NCI-H69 (cell line): Measurements from ENCODE around the gene FYCO1.

ENCODE experiments used
- DNase-seq: peaks from one replicate; lab custom pipeline; 2025; lab: John Stamatoyannopoulos, UW

FYCO1 gene

DNA sequence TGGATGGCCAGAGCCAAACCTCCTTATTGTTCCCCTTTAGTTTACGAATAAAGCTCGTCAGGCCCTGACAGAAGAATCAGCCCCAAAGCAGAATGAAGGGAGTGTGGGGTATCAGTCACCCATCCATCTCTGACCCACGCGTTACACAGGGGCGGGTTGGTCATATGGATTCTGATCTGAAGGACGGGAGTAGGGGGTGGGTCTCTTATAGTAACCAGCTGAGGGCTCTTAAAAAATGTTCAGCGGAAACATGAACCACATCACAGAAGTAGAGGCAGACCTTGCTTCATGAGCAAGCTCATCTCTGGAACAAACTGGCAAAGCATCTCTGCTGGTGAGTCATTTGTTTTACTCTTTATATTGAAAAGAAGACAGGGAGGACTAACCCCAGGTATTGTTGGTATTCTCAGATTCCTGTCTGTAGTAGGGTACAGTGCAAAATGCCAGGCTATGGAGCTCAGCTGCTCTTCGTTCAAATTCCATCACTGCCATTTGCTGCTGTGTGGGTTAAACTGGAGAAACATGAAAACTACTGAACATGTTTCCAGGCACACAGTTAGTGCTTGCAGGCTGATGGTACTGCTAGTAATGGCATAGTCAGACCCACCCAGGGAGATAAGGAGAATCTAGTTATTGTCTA lies 52.3 kb downstream of the FYCO1 start, which contains the start of gene CXCR6:
TSS of gene CXCR6 (plus strand) at position 258 of the 640 bp plus-strand sequence. CDS start 3,018 bp downstream, outside the sequence.
- no peak for DNase-seq

DNA sequence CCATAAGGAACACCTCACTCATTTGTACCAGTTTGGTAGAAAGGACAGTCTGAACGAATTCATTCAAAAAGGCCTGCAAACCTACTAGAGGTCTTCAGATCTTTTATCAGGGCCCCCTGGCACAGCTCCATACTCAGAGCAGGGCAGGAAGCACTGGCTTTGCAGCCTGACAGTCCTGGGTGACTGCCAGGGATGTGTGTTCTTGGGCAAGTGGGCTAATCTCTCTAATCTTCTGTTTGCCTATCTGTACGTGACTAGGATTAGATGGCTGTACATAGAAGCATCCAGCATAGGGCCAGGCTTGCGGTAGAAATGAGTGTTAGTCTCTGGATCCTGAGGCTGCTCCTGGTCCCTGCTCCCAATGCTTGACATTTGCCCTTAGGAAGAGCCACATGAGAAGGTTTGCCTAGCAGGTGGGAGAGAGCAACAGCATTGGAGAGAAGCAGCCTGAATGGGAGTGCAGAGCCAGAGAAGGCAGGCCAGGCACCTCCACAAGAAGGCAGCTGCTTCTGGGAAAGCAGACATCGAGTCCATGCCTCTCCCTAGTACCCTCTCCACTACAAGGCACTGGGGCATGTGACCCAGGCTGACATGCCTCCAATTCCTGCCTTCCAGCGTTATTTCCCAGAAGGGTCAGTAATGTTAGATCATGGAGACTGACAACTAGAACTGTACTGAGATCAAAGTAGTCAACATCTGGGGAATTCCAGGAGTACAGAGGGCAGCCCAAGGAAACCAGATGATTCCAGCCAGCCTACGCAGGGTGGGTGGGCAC lies 53.4 kb downstream of the FYCO1 start:
- no peak for DNase-seq

DNA sequence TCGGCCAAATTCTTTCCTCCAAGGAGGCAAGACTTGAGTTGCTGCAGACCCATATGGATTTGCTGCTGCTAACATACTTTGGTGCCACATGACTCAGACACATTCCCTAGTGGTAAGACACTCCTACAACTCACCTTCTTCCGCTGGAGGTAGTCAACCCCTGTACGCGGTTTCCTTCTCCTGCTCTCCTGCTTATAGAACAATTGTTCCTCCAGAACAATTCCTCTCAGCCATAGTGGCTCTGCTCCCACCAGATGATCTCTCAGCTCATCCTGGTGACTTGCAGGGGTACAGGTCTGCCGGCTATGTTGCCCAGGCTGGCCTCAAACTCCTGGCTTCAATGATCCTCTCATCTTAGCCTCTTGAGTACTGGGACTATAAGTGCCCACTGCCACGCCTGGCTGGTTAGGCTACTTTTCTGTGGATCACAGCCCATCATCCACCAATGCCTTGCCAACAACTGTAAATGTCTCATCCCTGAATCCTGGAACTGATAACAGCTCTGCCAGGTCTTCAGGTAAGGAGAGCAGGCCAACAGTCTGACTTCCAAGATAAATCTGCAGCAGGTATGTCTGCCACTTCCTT lies 54.8 kb downstream of the FYCO1 start:
- DNase-seq, result no peak

DNA sequence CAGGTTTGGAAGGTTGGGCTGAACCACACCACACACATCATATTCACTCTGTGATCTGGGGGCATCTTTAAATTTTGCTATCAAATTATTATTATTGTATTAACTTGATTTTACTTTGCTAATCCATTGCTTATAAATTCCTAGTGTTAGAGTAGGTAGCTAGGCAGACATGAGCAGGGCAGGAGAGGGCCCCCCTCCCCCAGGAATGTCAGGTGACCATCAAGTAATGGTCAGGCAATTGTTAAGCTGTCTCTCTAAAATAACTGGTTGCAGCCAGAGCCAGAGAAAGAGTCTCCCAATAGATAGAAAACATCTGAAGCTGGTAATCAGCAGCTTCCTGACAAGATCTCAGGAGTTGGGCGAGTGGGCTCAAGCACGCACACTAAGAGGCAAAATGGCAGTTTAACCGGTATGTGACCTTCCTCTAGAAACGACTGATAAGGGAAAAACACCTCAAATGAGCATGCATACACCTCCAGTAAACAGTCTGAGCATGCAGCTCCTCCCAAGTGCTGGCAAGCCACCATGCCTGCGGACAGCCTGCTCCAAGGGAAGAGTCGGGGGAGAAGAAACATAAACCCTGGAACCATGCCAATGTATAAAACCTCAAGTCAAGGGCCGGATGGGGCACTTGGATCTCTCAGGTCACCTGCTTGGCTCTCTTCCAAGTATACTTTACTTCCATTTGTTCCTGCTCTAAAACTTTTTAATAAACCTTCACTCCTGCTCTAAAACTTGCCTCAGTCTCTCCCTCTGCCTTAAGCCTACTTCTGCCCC lies 55.4 kb downstream of the FYCO1 start:
- no peak for DNase-seq

DNA sequence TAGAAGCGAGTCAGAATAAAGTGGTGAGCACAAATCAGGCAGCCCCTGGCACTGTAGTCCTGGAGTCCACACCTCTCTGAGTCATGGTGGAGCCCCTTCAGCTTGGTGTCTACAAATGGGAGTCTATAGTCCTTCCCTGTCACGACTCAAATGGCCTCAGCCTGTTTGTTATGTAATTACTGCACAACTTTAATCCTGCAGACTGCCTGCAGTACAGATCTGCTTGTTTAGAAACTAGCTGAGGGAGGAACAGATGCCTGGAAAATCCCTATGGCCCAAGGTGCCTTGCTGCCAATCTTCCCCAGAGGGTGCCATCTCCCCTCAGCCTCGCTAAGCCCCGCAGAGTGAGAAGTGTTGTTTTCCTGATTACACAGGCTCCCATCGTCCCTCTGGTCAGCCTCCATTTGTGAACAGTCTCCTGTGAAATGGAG lies 56.3 kb downstream of the FYCO1 start:
- DNase-seq, result no peak

DNA sequence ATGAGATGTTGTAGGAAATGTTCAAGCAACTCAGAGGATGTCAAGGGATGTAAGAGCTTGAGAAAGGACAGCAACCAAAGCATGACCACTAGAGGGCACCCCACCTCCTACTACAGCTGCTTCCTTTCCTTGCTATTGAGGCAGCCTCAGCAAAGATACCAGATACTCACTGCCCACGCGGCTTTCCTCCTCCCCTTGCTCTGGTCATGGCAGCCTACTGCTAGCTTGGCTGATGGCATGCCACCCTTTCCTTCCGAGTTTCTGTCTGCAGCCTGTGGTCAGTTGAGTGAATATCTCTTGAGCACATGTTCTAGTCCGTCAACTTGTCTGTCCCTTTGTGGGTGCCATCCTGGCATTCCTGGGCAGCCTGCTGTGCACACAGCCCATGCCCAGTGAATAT lies 56.8 kb downstream of the FYCO1 start:
- DNase-seq, result peak; percentile 67

DNA sequence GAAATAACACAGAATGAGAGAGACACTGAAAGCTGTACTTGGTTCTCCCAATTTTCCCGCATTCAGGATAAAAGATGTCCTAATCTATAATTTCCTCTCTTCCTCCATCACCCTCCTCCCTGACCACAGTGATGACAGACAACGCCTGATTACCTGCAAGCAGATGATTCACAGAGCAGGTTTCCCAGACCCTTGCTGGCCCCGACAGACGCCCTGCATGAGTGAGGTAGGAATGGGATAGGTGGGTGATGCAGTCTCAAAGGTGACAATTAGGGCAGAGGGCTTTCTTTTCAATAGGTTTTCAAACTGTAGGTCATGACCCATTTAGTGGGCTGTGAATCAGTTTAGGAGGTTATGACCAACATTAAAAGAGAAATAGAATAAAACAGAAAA lies 57.6 kb downstream of the FYCO1 start:
- DNase-seq, result no peak

DNA sequence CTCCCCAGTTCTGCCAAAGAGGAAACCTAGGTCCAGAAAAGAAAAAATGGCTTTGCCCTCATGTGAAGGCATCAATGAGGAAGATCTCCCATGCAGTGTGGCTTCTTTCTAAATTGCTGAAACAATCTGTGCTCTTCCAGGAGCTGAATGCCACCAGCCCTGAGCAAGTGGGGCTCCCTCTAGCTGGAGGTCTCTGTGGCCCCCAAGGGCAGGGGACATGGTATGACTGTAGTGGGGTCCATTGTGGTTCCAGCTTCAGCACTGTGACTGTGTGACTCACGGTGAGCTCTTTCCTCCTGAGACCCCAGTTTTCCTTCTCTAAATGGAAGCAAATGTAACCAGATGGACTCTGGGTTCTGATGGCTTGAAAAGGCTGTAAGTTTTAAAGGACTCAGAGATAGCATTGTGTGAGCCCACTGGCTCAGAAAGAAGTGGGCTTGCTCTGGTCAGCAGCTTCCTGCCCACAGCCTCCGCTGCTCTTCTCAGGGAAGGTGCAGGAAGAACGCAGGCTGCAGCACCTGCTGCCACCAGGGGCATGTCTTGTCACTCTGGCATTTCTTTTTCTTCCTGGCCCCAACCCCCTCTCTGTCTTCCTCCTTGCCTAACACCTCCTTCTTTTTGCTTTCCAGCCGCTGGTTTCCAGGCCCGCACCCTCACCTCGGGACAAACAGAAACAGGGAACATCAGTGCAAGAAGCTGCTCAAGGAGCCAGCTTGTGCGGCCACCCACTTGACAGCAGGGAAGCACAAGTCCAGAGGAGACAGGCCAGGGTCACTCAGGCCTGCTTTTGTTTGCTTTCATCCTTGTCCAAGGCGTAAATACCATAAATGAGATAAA lies 58.2 kb downstream of the FYCO1 start:
- DNase-seq, result no peak

DNA sequence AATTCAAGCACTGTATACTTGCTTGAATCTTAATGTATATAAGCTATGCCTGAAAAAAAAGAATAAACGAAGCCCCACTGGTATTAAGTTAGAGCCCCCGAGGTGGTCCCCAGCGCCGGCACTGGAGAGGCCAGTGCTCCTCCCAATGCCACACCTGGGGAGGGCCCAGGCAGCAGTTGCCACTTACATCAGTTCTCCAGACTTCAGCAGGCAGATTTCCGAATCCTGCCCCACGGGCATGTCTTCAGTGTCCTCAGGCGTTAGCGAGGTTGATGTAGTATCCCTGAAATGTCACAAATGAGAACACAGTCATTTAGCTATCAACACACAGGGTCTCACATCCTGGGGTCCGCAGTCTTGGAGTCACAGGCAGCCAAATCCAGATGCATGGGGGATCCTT lies 59.4 kb downstream of the FYCO1 start:
- DNase-seq, result no peak

DNA sequence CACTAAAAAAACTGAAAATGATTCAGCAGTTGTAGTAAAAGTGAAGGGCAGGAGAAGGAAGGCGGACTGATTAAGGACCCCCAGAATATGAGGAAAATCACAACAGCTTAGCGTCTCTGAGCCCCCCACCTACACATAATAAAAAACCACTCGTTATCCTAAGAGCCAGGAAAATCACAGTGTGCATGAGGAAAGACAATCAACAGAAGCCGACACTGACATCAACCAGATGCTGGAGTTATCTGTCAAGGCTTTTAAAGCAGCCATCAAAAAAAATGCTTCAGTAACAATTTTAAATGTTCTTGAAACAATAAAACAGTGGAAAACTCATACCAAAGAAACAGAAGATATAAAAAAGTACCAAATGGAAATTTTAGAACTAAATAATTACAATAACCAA lies 62.0 kb downstream of the FYCO1 start:
- DNase-seq, result no peak

DNA sequence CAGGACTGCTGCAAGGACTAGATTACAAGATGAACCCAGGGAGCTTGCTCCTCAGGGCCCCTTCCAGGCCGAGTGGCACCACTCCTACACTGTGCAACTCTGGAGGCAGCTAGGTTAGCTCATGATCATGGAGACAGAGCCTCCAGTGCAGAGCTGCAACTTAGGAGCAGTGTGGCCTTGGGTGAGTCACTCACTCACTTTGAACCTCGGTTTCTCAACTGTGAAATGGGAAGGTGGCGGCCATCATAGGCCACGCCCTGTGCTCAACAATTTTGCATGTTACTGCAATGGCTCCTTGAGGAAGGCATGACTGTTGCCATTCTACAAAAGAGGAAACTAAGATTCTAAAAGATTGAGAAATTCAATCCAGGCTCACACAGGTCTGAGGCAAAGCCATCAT lies 63.5 kb downstream of the FYCO1 start:
- no peak for DNase-seq

DNA sequence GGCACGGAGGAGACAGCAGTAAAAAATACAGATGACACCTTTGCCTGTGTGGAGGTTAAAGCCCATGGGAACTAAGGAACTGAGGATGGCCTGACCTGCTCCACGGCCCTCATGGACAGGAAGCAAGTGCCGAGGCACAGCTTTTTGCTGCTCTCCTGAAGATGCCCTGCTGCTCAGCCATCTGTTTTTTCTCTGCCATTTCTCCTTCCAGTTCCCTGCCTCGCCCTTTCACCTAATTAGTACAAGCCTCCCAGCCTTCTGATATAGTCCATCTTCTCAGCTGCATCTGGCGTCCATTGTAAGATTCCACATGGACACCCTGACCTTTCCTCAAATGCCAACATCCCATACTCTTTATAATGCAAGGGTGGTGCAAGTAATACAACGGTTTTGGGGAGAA lies 64.1 kb downstream of the FYCO1 start:
- DNase-seq, result no peak

DNA sequence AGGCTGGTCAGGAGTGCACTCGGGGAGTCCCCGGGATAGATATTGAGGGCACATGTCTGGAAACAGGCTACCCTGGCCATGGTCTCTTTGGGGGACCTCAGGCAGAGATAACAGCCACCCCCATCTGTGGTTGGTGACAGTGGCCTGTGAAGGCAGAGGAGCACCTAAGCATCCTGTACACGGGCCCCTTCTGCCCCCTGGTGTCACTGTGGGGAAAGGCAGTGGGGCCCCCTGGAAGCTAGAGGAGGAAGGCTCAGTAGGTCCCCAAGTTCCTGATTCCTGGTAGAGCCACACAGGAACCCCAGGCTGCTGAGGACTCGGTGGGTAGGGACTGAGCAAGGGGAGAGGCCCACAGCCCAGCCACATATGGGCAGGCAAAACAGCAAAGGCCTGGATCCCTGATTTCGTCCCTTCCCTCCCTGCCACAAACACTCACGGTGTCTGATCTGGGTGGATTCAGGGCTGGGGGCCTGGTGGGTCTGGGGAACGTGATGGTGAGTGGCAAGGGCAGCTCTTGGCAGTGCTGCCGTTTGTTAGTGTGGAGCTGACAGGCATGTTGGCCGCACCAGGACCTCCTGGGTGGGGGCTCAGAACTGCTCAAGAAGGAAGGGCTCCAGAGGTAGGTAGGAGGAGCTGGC lies 66.5 kb downstream of the FYCO1 start:
- DNase-seq, result peak; percentile 27

DNA sequence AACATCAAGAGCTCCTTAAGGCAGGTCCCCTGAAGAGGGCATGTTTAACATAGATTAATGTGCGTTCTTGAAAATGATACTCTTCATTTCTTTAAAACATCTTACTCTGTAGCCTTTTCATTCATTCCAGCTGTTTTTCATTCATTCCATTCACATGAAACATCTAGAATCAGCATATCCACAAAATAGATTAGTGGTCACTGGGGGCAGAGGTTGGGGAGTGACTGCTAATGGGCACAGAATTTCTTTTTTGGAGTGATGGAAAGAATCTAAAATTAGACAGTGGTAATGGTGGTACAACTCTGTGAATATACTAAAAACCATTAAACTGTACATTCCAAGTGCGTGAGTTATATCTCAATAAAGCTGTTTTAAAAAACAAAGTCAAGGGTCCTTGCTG lies 67.7 kb downstream of the FYCO1 start:
- no peak for DNase-seq

DNA sequence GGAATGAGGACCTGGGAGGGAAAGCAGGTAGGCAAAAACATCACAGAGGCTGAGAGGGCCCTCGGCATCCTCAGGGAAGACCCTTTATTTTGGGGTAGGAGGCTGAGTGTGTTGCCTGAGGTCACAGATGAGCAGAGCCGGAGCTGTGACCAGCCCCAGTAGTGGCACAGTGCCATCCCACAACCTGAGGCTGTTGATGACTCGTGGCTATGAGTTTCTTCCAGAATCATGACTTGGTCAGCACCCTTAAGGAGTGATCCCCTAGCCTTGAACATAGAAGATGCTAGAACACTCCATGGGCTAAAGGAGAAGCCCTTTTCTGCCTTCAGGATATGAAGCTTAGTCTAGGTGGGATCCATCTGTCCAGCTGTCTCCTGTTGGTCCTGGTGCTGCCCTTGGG lies 71.9 kb downstream of the FYCO1 start:
- no peak for DNase-seq

DNA sequence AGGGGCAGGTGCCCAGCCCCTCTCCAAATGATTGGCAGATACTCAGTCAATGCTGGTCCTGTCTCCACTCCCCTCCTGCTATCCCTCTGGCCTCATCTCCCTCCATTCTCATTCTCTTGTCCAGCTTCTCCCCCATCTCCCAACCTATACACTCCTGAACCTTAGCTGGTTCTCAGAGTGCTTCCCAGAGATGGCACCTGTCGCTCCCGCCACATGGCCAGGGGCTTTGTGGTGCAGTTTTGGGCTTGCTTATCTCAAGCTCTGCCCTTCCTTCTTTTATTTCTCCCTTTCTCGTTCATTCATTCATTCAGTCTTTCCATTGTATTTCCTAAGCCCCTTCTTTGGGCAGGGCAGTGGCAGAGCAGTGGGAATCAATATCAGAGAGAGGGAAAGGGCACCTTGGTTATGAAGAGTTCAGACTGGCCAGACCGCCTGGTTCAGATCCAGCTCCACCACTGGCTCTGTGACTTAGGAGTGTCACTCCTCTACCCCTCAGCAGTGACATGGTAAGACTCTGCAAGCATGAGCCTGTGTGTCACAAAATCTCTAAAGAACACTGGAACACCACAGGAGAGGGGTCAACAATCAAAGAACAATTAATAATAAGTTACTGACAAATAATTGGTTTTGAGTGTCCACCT lies 72.6 kb downstream of the FYCO1 start:
- no peak for DNase-seq

DNA sequence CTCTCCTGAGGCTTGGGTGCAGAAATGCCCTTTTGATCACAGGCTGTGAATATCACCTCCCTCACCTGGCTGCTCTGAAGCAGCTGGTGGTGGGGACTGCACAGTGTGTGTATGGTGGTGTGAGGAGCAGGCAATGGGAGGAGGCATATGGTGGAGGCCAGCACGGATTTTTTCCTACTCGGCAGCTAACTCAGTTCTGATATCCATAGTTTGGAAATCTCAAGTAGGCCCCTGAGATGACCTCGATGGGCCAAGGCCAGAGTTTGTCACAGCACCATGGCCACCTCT lies 73.6 kb downstream of the FYCO1 start:
- DNase-seq, result no peak

DNA sequence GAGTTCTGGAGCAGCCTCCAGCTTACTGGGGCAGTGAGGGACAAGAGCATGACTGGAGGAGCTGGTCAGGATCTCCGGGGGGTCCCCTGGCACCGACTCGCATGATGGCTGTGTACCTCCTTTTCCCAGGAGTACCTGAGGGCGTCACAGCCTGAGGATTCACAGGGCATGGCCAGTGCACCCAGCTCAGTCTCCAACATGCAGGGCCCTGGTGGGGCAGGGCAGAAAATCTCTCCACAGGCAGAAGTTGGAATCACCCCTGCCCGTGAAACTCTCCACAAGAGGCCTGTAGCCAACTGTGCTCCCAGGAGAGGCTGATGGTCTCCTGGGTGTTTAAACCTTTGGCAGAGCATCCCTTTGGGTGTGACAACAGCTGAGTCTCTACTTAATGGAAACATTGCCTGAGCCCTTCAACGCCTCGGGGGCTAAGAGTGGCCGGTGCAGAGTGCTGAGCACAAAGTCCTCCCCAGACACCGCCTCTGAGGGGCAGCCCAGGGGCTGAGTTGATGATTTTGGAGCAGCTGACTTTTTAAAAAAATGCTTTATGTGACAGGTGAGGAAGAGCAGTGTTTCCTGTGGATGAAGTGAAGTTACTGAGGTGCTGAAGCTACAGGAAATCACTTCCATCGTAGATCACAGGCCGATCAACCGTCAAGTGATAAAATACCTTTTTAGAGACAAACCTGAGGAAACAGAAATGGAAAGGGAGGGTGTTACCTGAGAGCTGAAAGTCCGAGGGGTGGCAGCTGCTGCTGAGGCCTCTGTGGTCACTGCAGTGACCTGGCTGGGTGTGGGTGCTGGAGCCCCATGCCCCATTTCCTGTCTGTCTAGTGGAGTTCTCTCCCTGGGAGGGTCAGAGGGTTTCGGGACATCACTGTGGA lies 74.2 kb downstream of the FYCO1 start:
- no peak for DNase-seq

DNA sequence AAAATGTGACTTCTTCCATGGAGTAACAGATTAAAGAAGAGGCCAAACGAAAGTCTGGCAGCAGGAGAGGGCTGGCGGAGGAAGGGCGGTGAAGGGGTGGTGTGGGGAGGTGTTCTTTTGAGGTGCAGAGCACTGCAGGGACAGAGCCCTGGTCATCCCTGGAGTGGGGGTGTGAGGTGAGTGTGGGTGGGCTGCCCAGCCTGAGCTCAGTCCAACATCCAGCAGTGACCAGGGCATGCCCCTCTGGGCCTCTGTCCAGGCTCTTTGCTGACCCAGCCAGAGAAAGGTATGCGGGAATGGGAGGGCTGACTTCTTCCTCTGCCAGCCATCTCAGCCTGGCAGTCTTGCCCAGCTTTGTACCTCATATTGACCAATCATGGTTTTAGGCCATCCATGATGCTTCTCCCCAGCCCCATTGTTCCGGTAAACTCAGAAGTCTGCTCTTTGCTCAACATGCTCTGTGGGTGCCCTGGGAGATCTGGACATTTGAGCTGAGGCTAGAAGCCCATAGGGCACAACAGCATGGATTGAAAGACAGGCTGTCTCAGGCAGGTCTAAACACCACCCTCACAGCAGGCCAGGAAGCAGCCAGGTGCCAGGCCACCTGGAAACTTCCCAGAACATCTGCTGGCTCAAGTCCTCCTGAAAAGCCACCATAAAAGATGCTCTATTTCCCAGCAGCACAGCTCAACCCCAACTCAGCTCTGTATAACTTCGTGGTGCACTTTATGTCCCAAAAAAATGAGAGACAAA lies 78.3 kb downstream of the FYCO1 start:
- DNase-seq, result peak; percentile 91
